HAP-1 (cell line): Measurements from ENCODE around the gene BCR.

Experiments
- DNase-seq, 2 experiments: peaks; one replicate each; pipeline ENCODE4 v3.0.0-alpha.2; 2016 to 2020; ENCODE audit warnings: low spot score in 2 of 2
- H3K27me3 ChIP-seq: fragments of 250-450 bp; sonication (Bioruptor Pico); 2 replicates; pipeline ENCODE4 v1.5.1; 2020; ENCODE audit warnings: low read depth, mild to moderate bottlenecking, moderate library complexity
- H3K36me3 ChIP-seq: fragments of 250-450 bp; sonication (Bioruptor Pico); replicated peaks from 2 replicates; pipeline ENCODE4 v1.5.1; 2020; ENCODE audit warnings: mild to moderate bottlenecking
- H3K4me1 ChIP-seq: fragments of 250-450 bp; sonication (Bioruptor Pico); 2 replicates; pipeline ENCODE4 v1.5.1; 2020; ENCODE audit warnings: mild to moderate bottlenecking
- H3K4me3 ChIP-seq: fragments of 250-450 bp; sonication (Bioruptor Pico); 2 replicates; pipeline ENCODE4 v1.5.1; 2020; ENCODE audit warnings: mild to moderate bottlenecking, moderate library complexity
- H3K9me3 ChIP-seq: fragments of 250-450 bp; sonication (Bioruptor Pico); 2 replicates; pipeline ENCODE4 v1.5.1; 2020; ENCODE audit warnings: mild to moderate bottlenecking, moderate library complexity
- in situ Hi-C: fragments of 300-500 bp; cut with MboI; formaldehyde crosslinking; loops from 3 replicates; pipeline ENCODE4 v1.14.3; 2020; ENCODE audit warnings: low sequenced_read_pairs, inconsistent platforms, mixed read lengths

The BCR gene

GRCh38 chr22:23275751-23276150, 95.4 kb downstream of the BCR start:
- Histone ChIP-seq H3K9me3 (no peaks in the 10 kb centered on the region), H3K27me3 (no peaks in the 10 kb centered on the region), H3K36me3 (no peaks in the 10 kb centered on the region), H3K4me1 (no peaks in the 10 kb centered on the region), H3K4me3 (no peak overlapping the region)
- in situ Hi-C loops: loop anchor here (5.0 kb wide), 2 partner anchors 98 to 313 kb away; no protein-coding TSS in a partner anchor
- DNase-seq: no peak

- H3K27me3 ChIP-seq: no peaks in the 10 kb centered on the region
- no peaks in the 10 kb centered on the region for H3K36me3 ChIP-seq
- no peaks in the 10 kb centered on the region for H3K4me1 ChIP-seq
These were observed 96.6 kb downstream of the BCR start for GRCh38 chr22:23276656-23277582.

GRCh38 chr22:23277583-23278295, 97.4 kb downstream of the BCR start:
- Histone ChIP-seq H3K4me1 (no peaks in the 10 kb centered on the region), H3K27me3 (no peaks in the 10 kb centered on the region), H3K9me3 (no peaks in the 10 kb centered on the region), H3K36me3 (no peaks in the 10 kb centered on the region), H3K4me3 (no peak overlapping the region)
- in situ Hi-C loops: loop anchor here (5.0 kb wide), 2 partner anchors 100 to 315 kb away; no protein-coding TSS in a partner anchor
- DNase-seq: no peak

More at GRCh38 chr22:23276656-23277582, 96.6 kb downstream of the BCR start:
- no peak for DNase-seq
- no peaks in the 10 kb centered on the region for H3K9me3 ChIP-seq
- no peak overlapping the region for H3K4me3 ChIP-seq
- in situ Hi-C loops: loop anchor here (5.0 kb wide), 2 partner anchors 100 to 315 kb away; no protein-coding TSS in a partner anchor

- in situ Hi-C loops: loop anchor here (5.0 kb wide), 2 partner anchors 102 to 317 kb away; no protein-coding TSS in a partner anchor
- no peak overlapping the region for H3K4me3 ChIP-seq
- H3K27me3 ChIP-seq: no peaks in the 10 kb centered on the region
- DNase-seq: no peak
- no peaks in the 10 kb centered on the region for H3K4me1 ChIP-seq
- no peaks in the 10 kb centered on the region for H3K9me3 ChIP-seq
- no peaks in the 10 kb centered on the region for H3K36me3 ChIP-seq
These were observed 98.8 kb downstream of the BCR start for GRCh38 chr22:23278883-23279675.

GRCh38 chr22:23279781-23280180, 99.5 kb downstream of the BCR start:
- in situ Hi-C loops: loop anchor here (5.0 to 10.0 kb wide), 3 partner anchors 102 to 317 kb away; no protein-coding TSS in a partner anchor
- H3K4me3 ChIP-seq: no peak overlapping the region
- no peaks in the 10 kb centered on the region for H3K4me1 ChIP-seq
- no peaks in the 10 kb centered on the region for H3K9me3 ChIP-seq
- H3K27me3 ChIP-seq: no peaks in the 10 kb centered on the region
- DNase-seq: no peak
- no peaks in the 10 kb centered on the region for H3K36me3 ChIP-seq

GRCh38 chr22:23280356-23281052, 100.2 kb downstream of the BCR start:
- no peaks in the 10 kb centered on the region for H3K36me3 ChIP-seq
- no peak overlapping the region for H3K4me3 ChIP-seq
- H3K9me3 ChIP-seq: no peaks in the 10 kb centered on the region
- in situ Hi-C loops: loop anchor here (10.0 kb wide), 1 partner anchor 296 kb away; no protein-coding TSS in a partner anchor
- no peaks in the 10 kb centered on the region for H3K4me1 ChIP-seq
- no peaks in the 10 kb centered on the region for H3K27me3 ChIP-seq
- DNase-seq: no peak

- no peaks in the 10 kb centered on the region for H3K4me1 ChIP-seq
- no peaks in the 10 kb centered on the region for H3K36me3 ChIP-seq
- no peaks in the 10 kb centered on the region for H3K27me3 ChIP-seq
- no peak overlapping the region for H3K4me3 ChIP-seq
- H3K9me3 ChIP-seq: no peaks in the 10 kb centered on the region
- DNase-seq: no peak
- in situ Hi-C loops: loop anchor here (10.0 kb wide), 1 partner anchor 296 kb away; no protein-coding TSS in a partner anchor
These were observed 100.7 kb downstream of the BCR start for GRCh38 chr22:23281053-23281405.

GRCh38 chr22:23281406-23282088, 101.2 kb downstream of the BCR start:
- Histone ChIP-seq H3K4me3 (no peak overlapping the region), H3K9me3 (no peaks in the 10 kb centered on the region), H3K36me3 (no peaks in the 10 kb centered on the region), H3K4me1 (no peaks in the 10 kb centered on the region), H3K27me3 (no peaks in the 10 kb centered on the region)
- in situ Hi-C loops: loop anchor here (10.0 kb wide), 1 partner anchor 297 kb away; no protein-coding TSS in a partner anchor
- DNase-seq: peak; percentile 43 to 90

- H3K4me1 ChIP-seq: no peaks in the 10 kb centered on the region
- in situ Hi-C loops: loop anchor here (10.0 kb wide), 1 partner anchor 297 kb away; no protein-coding TSS in a partner anchor
- H3K9me3 ChIP-seq: no peaks in the 10 kb centered on the region
- no peak for DNase-seq
- no peak overlapping the region for H3K4me3 ChIP-seq
- no peaks in the 10 kb centered on the region for H3K36me3 ChIP-seq
- H3K27me3 ChIP-seq: no peaks in the 10 kb centered on the region
These were observed 101.8 kb downstream of the BCR start for GRCh38 chr22:23282089-23282501.

GRCh38 chr22:23282516-23282915, 102.2 kb downstream of the BCR start:
- Histone ChIP-seq H3K27me3 (no peaks in the 10 kb centered on the region), H3K36me3 (no peaks in the 10 kb centered on the region), H3K4me1 (no peaks in the 10 kb centered on the region), H3K4me3 (no peak overlapping the region), H3K9me3 (no peaks in the 10 kb centered on the region)
- in situ Hi-C loops: loop anchor here (10.0 kb wide), 1 partner anchor 298 kb away; no protein-coding TSS in a partner anchor
- DNase-seq: no peak

GRCh38 chr22:23282986-23283385, 102.7 kb downstream of the BCR start:
- Histone ChIP-seq H3K27me3 (no peaks in the 10 kb centered on the region), H3K4me1 (no peaks in the 10 kb centered on the region), H3K9me3 (no peaks in the 10 kb centered on the region), H3K36me3 (no peaks in the 10 kb centered on the region), H3K4me3 (no peak overlapping the region)
- in situ Hi-C loops: loop anchor here (10.0 kb wide), 1 partner anchor 298 kb away; no protein-coding TSS in a partner anchor
- DNase-seq: no peak
